HCT116 (cell line): ENCODE measurements around the gene TTC23. TPM values are rescaled to one million over a fixed set of nuclear protein-coding genes. Genes with fewer than 3 reads are reported as not detected.

Source experiments
- ATAC-seq: fragments of 200-7000 bp; cut with Tn5 transposase; 2 replicates; pipeline ENCODE4 v1.9.1; 2020; ENCODE audit warnings: mild to moderate bottlenecking, moderate library complexity
- BruUV-seq: library from RNA; stranded (reverse); fragments of 400-500 nt; replicated peaks from 2 replicates; lab custom pipeline; 2021; lab: Mats Ljungman, UMichigan
- CTCF ChIA-PET: fragments of 300-600 bp; sonication (Branson Sonifier 250); formaldehyde crosslinking; loops from one replicate; lab custom pipeline; 2021; ENCODE audit warnings: antibody characterized with exemption; lab: Charles Lee
- POLR2A ChIA-PET: fragments of 300-600, 350-600 bp; sonication (Branson Sonifier 250); formaldehyde crosslinking; loops from one replicate; lab custom pipeline; 2021; ENCODE audit warnings: antibody characterized with exemption; lab: Charles Lee
- RAD21 ChIA-PET, 2 experiments: fragments of 300-600 bp; sonication (Branson Sonifier 250); formaldehyde crosslinking; loops; one replicate each; lab custom pipeline; 2023; ENCODE audit warnings: low total read pairs in 2 of 2; ENCODE audit not compliant: uncharacterized antibody in 2 of 2, unreplicated experiment in 2 of 2, low non-redundant PET in 1 of 2; lab: Charles Lee
- DNase-seq: peaks from one replicate; pipeline ENCODE4 v3.0.0-alpha.2; 2010; ENCODE audit warnings: low read depth, low spot score
- H2AFZ ChIP-seq: fragments of 200-600 bp; shearing (Covaris generic), sonication (generic); 2 replicates; pipeline ENCODE4 v1.6.1; 2017; ENCODE audit warnings: low read depth, mixed run types, mixed read lengths, antibody characterized with exemption, low read length; ENCODE audit not compliant: poor library complexity, severe bottlenecking
- H3K27ac ChIP-seq: 2 replicates; pipeline ENCODE4 v1.5.1; 2012; ENCODE audit warnings: low read depth, low read length
- H3K27me3 ChIP-seq: fragments of 200-600 bp; sonication (generic); 2 replicates; pipeline ENCODE4 v1.6.1; 2016; ENCODE audit warnings: mixed run types, low read length, mixed read lengths; ENCODE audit not compliant: insufficient read depth
- H3K36me3 ChIP-seq, 2 experiments: fragments of 200-500 bp in 1 of 2; fragments of 200-600 bp in 1 of 2; sonication (Bioruptor generic) in 1 of 2; sonication (generic) in 1 of 2; 2 replicates each; pipeline versions ENCODE4 v1.5.1 to v1.6.1; 2014 to 2016; ENCODE audit warnings: low read length in 2 of 2, inconsistent platforms in 1 of 2, mixed read lengths in 1 of 2, mixed run types in 1 of 2; ENCODE audit not compliant: insufficient read depth in 2 of 2, control insufficient read depth in 1 of 2
- H3K4me1 ChIP-seq, 2 experiments: fragments of 200-600 bp in 1 of 2; sonication (generic) in 1 of 2; 2 replicates each; pipeline versions ENCODE4 v1.5.1 to v1.6.1; 2012 to 2017; ENCODE audit warnings: low read length in 2 of 2, inconsistent platforms in 1 of 2, mild to moderate bottlenecking in 1 of 2, mixed read lengths in 1 of 2, mixed run types in 1 of 2, moderate library complexity in 1 of 2; ENCODE audit not compliant: insufficient read depth in 2 of 2, control insufficient read depth in 1 of 2
- H3K4me2 ChIP-seq: fragments of 200-600 bp; sonication (generic); 2 replicates; pipeline ENCODE4 v1.6.1; 2017; ENCODE audit warnings: mixed run types, low read length, mixed read lengths
- H3K4me3 ChIP-seq, 2 experiments: fragments of 200-600 bp in 1 of 2; sonication (generic) in 1 of 2; replicated peaks in 1 of 2; 2 replicates each; pipeline ENCODE4 v1.5.1; 2011 to 2016; ENCODE audit warnings: low read length in 2 of 2, control low read depth in 1 of 2, low read depth in 1 of 2, mild to moderate bottlenecking in 1 of 2, mixed read lengths in 1 of 2, mixed run types in 1 of 2
- H3K79me2 ChIP-seq: fragments of 200-600 bp; sonication (generic); 2 replicates; pipeline ENCODE4 v1.6.1; 2017; ENCODE audit warnings: mild to moderate bottlenecking, mixed run types, low read length, moderate library complexity, mixed read lengths; ENCODE audit not compliant: insufficient read depth
- H3K9ac ChIP-seq: fragments of 200-600 bp; sonication (generic); 2 replicates; pipeline ENCODE4 v1.6.1; 2016; ENCODE audit warnings: low read length, mixed read lengths
- H3K9me2 ChIP-seq: fragments of 200-600 bp; sonication (generic), shearing (Covaris generic); 2 replicates; pipeline ENCODE4 v1.6.1; 2017; ENCODE audit warnings: mixed run types, mild to moderate bottlenecking, moderate library complexity; ENCODE audit not compliant: insufficient read depth
- H3K9me3 ChIP-seq, 2 experiments: fragments of 200-500 bp in 1 of 2; fragments of 200-600 bp in 1 of 2; sonication (Bioruptor generic) in 1 of 2; sonication (generic) in 1 of 2; 2 replicates each; pipeline ENCODE4 v1.6.1; 2014 to 2017; ENCODE audit warnings: low read length in 2 of 2, mixed read lengths in 2 of 2, inconsistent platforms in 1 of 2, low read depth in 1 of 2, mild to moderate bottlenecking in 1 of 2, mixed run types in 1 of 2, moderate library complexity in 1 of 2; ENCODE audit not compliant: control insufficient read depth in 1 of 2, insufficient read depth in 1 of 2
- H4K20me1 ChIP-seq: fragments of 200-600 bp; sonication (generic), shearing (Covaris generic); 2 replicates; pipeline ENCODE4 v1.6.1; 2017; ENCODE audit warnings: mixed run types, mild to moderate bottlenecking, moderate library complexity; ENCODE audit not compliant: insufficient read depth
- CBX3 ChIP-seq: IDR thresholded peaks from 2 replicates; pipeline ENCODE4 v1.6.1; 2012; ENCODE audit warnings: low read depth
- CTCF ChIP-seq, 3 experiments: fragments of 200-600 bp in 1 of 3; sonication (generic) in 1 of 3; IDR thresholded peaks in 2 of 3; conservative IDR thresholded peaks in 1 of 3; 2 replicates each; pipeline ENCODE4 v1.5.1; 2012 to 2017; ENCODE audit warnings: low read depth in 2 of 3, low read length in 2 of 3, antibody characterized with exemption in 1 of 3, borderline replicate concordance in 1 of 3, control low read depth in 1 of 3, mild to moderate bottlenecking in 1 of 3, mixed read lengths in 1 of 3, mixed run types in 1 of 3, moderate library complexity in 1 of 3; ENCODE audit not compliant: insufficient read depth in 1 of 3
- EGR1 ChIP-seq: IDR thresholded peaks from 2 replicates; pipeline ENCODE4 v1.6.1; 2012; ENCODE audit warnings: low read depth
- ELF1 ChIP-seq: IDR thresholded peaks from 2 replicates; pipeline ENCODE4 v1.6.1; 2012; ENCODE audit warnings: low read depth, borderline replicate concordance
- EZH2phosphoT487 ChIP-seq: fragments of 200-600 bp; IDR thresholded peaks from 2 replicates; pipeline ENCODE4 v1.6.1; 2018; ENCODE audit warnings: antibody characterized with exemption, borderline replicate concordance
- FOSL1 ChIP-seq: IDR thresholded peaks from 2 replicates; pipeline ENCODE4 v1.6.1; 2012; ENCODE audit warnings: low read depth
- POLR2A ChIP-seq: IDR thresholded peaks from 2 replicates; pipeline ENCODE4 v1.7.0; 2011; ENCODE audit warnings: borderline replicate concordance; ENCODE audit not compliant: insufficient read depth, insufficient read length; ENCODE audit errors: extremely low read depth
- REST ChIP-seq: IDR thresholded peaks from 2 replicates; pipeline ENCODE4 v1.6.1; 2012; ENCODE audit warnings: low read depth
- SP1 ChIP-seq: IDR thresholded peaks from 2 replicates; pipeline ENCODE4 v1.6.1; 2012; ENCODE audit warnings: low read depth
- ZNF274 ChIP-seq: fragments of 200-500 bp; sonication (Bioruptor generic); IDR thresholded peaks from 2 replicates; pipeline ENCODE4 v1.6.1; 2014; ENCODE audit warnings: mild to moderate bottlenecking, low read depth, low read length, inconsistent platforms
- intact Hi-C: fragments of 100-400 bp; cut with micrococcal nuclease; formaldehyde crosslinking; loops from 2 replicates; pipeline ENCODE4 v1.10.0; 2022
- total RNA-seq: library from RNA; stranded (reverse); gene quantifications from one replicate; pipeline ENCODE4 v1.2.1, GENCODE V29; 2021; ENCODE audit not compliant: unreplicated experiment
- TF ChIP-seq, protein P1 (sequence below): IDR thresholded peaks from 2 replicates; pipeline ENCODE4 v1.6.1; 2012

Gene TTC23
- total RNA-seq, 1 experiment from 2014 or later, result 10.2 TPM

GRCh38 chr15:99118801-99119546 is 130.4 kb downstream of the TTC23 start:
- TF ChIP-seq EZH2phosphoT487 (no peak), FOSL1 (no peak), POLR2A (no peak), REST (no peak), ZNF274 (no peak), CTCF (IDR thresholded peaks at IDR 0.05 in 2 of 3, conservative IDR thresholded peaks at IDR 0.05 in 1 of 3; ENCODE audit: borderline replicate concordance in 1 of 3, insufficient read depth in 1 of 3, low read depth in 2 of 3, low read length in 2 of 3) (no peak), SP1 (no peak), CBX3 (no peak), ELF1 (no peak), EGR1 (no peak)
- TF ChIP-seq, protein P1, sequence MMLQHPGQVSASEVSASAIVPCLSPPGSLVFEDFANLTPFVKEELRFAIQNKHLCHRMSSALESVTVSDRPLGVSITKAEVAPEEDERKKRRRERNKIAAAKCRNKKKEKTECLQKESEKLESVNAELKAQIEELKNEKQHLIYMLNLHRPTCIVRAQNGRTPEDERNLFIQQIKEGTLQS, result no peak
- TF ChIP-seq, all 23 proteins: peak for 0
- no TSS peak for BruUV-seq
- CTCF ChIA-PET, result no interaction called here
- Histone ChIP-seq H3K9me3 (no peaks in the 10 kb centered on the region), H3K4me3 (no peak overlapping the region), H2AFZ (no peak overlapping the region), H4K20me1 (no peaks in the 10 kb centered on the region), H3K4me2 (no peak overlapping the region), H3K27me3 (no peaks in the 10 kb centered on the region), H3K9ac (no peak overlapping the region), H3K4me1 (peaks cover 12 to 18% of the 10 kb centered on the region in 2 experiments), H3K79me2 (no peaks in the 10 kb centered on the region), H3K27ac (no peak overlapping the region), H3K9me2 (no peaks in the 10 kb centered on the region), H3K36me3 (no peaks in the 10 kb centered on the region)
- ATAC-seq, result no peak
- POLR2A ChIA-PET, result no interaction called here
- intact Hi-C loops, result no loop called here
- no peak for DNase-seq
- RAD21 ChIA-PET, result no interaction called here
